ENCODE data around the gene CREB3L1.
"Not testable (repeated sequence)": the region's sequence is repeated elsewhere in the genome, so short reads cannot be mapped to it uniquely, and the experiment has no call there.

The CREB3L1 gene

GRCh38 chr11:46248289-46249102, 29.0 kb upstream of the CREB3L1 start:
- DNase-seq = no peak

GRCh38 chr11:46249103-46249937, 28.1 kb upstream of the CREB3L1 start:
- no peak for DNase-seq

- DNase-seq = no peak
Measured at GRCh38 chr11:46249938-46250744, 27.3 kb upstream of the CREB3L1 start.

GRCh38 chr11:46250745-46251052, 26.8 kb upstream of the CREB3L1 start:
- no peak for DNase-seq

- no peak for DNase-seq
Measured at GRCh38 chr11:46251954-46252353, 25.5 kb upstream of the CREB3L1 start.

- no peak for DNase-seq
Measured at GRCh38 chr11:46252373-46252914, 25.0 kb upstream of the CREB3L1 start.

GRCh38 chr11:46253258-46254132, 24.0 kb upstream of the CREB3L1 start:
- no peak for DNase-seq

- DNase-seq = no peak
Measured at GRCh38 chr11:46254133-46254491, 23.4 kb upstream of the CREB3L1 start.

GRCh38 chr11:46256540-46257001, 20.9 kb upstream of the CREB3L1 start:
- DNase-seq = no peak

- not testable (repeated sequence) for DNase-seq
Measured at GRCh38 chr11:46259347-46259746, 18.1 kb upstream of the CREB3L1 start.

GRCh38 chr11:46259971-46260560, 17.4 kb upstream of the CREB3L1 start:
- no peak for DNase-seq

GRCh38 chr11:46263120-46263519, 14.3 kb upstream of the CREB3L1 start:
- DNase-seq = no peak

GRCh38 chr11:46264030-46264429, 13.4 kb upstream of the CREB3L1 start:
- no peak for DNase-seq

- no peak for DNase-seq
Measured at GRCh38 chr11:46264976-46265375, 12.5 kb upstream of the CREB3L1 start.

- DNase-seq = no peak
Measured at GRCh38 chr11:46265764-46266163, 11.7 kb upstream of the CREB3L1 start.

GRCh38 chr11:46267930-46268329, 9.5 kb upstream of the CREB3L1 start:
- DNase-seq = no peak

GRCh38 chr11:46270684-46271083, 6.8 kb upstream of the CREB3L1 start:
- no peak for DNase-seq

GRCh38 chr11:46271407-46271806, 6.1 kb upstream of the CREB3L1 start:
- DNase-seq = no peak

GRCh38 chr11:46271875-46272815, 5.3 kb upstream of the CREB3L1 start:
- DNase-seq = no peak

- no peak for DNase-seq
Measured at GRCh38 chr11:46272816-46273427, 4.5 kb upstream of the CREB3L1 start.
